ACC112 (cell line): ENCODE data around the gene CLCN7.
A peak's percentile ranks its signal among the peaks of the same experiment; 100 is the strongest.

Experiments used
- H2AFZ ChIP-seq: fragments of 200-600 bp; sonication (generic); one replicate; pipeline ENCODE4 v1.6.0; 2017; ENCODE audit warnings: antibody characterized with exemption, low read length; ENCODE audit not compliant: unreplicated experiment
- H3K27ac ChIP-seq: fragments of 200-600 bp; sonication (generic); 2 replicates; pipeline ENCODE4 v1.5.1; 2014; ENCODE audit warnings: low read depth, mild to moderate bottlenecking, antibody characterized with exemption, low read length, moderate library complexity
- H3K27me3 ChIP-seq: fragments of 200-600 bp; sonication (generic); 2 replicates; pipeline ENCODE4 v1.6.1; 2014; ENCODE audit warnings: mild to moderate bottlenecking, antibody characterized with exemption, low read length, moderate library complexity, mixed read lengths; ENCODE audit not compliant: insufficient read depth
- H3K36me3 ChIP-seq: fragments of 200-600 bp; sonication (generic); 2 replicates; pipeline ENCODE4 v1.6.1; 2016; ENCODE audit warnings: mild to moderate bottlenecking, antibody characterized with exemption, low read length, moderate library complexity, mixed read lengths; ENCODE audit not compliant: insufficient read depth
- H3K4me1 ChIP-seq: fragments of 200-600 bp; sonication (generic); one replicate; pipeline ENCODE4 v1.6.1; 2016; ENCODE audit warnings: low read length, mixed read lengths; ENCODE audit not compliant: insufficient read depth, unreplicated experiment, control insufficient read depth
- H3K4me3 ChIP-seq: fragments of 200-600 bp; sonication (generic); 2 replicates; pipeline ENCODE4 v1.5.1; 2014; ENCODE audit warnings: mild to moderate bottlenecking, low read depth, low read length
- H3K79me2 ChIP-seq: fragments of 200-600 bp; sonication (generic); one replicate; pipeline ENCODE4 v1.6.0; 2016; ENCODE audit warnings: low read length; ENCODE audit not compliant: control insufficient read depth, unreplicated experiment, insufficient read depth

Gene CLCN7, protein sequence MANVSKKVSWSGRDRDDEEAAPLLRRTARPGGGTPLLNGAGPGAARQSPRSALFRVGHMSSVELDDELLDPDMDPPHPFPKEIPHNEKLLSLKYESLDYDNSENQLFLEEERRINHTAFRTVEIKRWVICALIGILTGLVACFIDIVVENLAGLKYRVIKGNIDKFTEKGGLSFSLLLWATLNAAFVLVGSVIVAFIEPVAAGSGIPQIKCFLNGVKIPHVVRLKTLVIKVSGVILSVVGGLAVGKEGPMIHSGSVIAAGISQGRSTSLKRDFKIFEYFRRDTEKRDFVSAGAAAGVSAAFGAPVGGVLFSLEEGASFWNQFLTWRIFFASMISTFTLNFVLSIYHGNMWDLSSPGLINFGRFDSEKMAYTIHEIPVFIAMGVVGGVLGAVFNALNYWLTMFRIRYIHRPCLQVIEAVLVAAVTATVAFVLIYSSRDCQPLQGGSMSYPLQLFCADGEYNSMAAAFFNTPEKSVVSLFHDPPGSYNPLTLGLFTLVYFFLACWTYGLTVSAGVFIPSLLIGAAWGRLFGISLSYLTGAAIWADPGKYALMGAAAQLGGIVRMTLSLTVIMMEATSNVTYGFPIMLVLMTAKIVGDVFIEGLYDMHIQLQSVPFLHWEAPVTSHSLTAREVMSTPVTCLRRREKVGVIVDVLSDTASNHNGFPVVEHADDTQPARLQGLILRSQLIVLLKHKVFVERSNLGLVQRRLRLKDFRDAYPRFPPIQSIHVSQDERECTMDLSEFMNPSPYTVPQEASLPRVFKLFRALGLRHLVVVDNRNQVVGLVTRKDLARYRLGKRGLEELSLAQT

DNA sequence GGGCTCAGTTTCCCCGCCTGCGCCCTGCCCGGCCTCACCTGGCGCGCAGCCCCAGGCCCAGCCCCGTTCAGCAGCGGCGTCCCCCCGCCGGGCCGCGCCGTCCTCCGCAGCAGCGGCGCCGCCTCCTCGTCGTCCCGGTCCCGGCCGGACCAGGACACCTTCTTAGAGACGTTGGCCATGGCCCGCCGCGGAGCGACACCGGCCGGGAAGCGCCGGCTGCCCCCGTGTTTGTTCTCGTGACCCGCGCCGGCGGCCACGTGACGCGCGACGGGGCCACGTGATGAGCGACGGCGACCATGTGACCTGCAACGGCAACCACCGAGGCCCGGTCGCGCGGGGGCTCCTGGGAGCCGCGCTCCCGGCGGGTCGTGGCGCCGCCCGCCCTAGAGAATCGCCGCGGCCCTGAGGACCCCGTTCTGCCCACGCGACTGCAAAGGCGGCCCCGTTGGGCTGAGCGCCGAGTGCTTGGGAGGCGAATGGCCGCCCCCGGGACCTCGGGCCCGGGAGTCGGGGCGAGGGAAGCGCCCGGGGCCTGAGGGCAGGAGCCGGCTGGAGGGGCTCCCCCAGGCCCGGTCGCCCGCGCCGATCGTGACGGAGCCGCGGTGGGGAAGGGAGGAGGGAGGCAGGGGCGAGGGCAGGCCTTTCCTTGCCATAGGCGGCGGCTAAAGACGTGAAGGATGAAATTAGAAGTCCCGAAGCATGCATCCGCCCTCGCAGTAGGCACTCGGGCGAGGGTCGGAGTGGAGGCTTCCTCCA, at the start of gene CLCN7:
CLCN7 (minus strand) TSS at position 233 of the 756 bp plus-strand sequence; CDS start at position 179, 54 bp downstream.
- Histone ChIP-seq H3K27me3 (no peaks in the 10 kb centered on the region), H2AFZ (peak within 1 kb of the TSS; percentile 98), H3K27ac (peak within 1 kb of the TSS; percentile 79), H3K36me3 (no peaks in the 10 kb centered on the region), H3K4me1 (peaks cover 23% of the 10 kb centered on the region), H3K4me3 (peak within 1 kb of the TSS; percentile 90), H3K79me2 (peaks cover 54% of the 10 kb centered on the region)

DNA sequence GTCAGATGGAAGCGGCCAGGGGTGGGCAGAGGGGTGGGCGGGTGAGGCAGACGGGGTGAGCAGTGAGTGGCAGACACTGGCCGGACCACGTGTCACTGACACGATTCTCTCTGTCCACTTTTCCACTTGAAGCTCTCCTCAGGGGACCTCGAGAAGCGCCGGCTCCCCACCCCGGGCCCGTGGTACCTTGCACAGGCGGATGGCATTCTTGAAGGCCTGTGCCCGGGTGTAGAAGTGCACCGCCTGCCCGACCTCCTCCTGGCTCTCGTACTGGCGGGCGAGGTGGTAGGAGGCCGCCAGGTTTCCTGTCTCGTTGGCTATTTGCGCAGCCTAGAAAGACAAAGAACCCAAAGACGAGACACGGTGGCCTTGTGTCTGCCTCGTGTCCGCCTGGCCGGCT, 49.5 kb upstream of the CLCN7 start:
- Histone ChIP-seq H3K4me3 (no peak overlapping the region), H3K27me3 (no peaks in the 10 kb centered on the region), H3K27ac (no peak overlapping the region), H3K79me2 (no peaks in the 10 kb centered on the region), H3K4me1 (no peaks in the 10 kb centered on the region), H2AFZ (no peak overlapping the region), H3K36me3 (no peaks in the 10 kb centered on the region)

DNA sequence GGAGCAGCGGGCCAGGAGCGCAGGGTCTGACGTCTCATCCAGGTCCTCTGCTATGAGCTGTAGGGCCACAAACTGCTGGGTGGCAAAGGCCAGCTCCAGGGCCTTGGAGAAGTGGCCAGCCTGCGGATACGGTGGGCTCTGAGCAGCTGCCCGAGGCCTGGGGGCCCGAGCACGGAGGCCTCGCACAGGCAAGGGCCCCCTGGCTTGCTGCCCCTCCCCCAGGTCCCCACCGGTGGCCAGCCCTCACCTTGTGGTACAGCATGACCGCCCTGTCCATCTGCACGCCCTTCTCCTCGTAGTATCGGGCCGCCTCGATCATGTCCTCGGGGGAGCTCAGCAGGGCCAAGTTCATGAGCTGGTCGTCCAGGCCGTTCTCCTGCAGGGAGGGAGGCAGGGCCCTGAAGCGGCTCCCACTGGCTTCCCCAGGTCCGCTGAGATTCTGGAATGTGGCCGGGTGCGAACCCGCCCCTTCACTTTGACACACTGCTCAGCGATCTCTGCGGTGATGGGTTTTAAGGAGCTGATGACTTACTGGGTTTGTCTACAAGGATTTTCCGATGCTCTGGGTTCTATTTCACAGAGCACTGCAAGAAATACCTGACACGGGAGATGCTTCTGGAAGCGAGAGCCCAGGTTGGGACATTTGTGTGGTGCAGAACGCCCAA, 48.9 kb upstream of the CLCN7 start:
- Histone ChIP-seq H3K27ac (no peak overlapping the region), H3K79me2 (no peaks in the 10 kb centered on the region), H2AFZ (no peak overlapping the region), H3K27me3 (no peaks in the 10 kb centered on the region), H3K36me3 (no peaks in the 10 kb centered on the region), H3K4me1 (no peaks in the 10 kb centered on the region), H3K4me3 (no peak overlapping the region)

DNA sequence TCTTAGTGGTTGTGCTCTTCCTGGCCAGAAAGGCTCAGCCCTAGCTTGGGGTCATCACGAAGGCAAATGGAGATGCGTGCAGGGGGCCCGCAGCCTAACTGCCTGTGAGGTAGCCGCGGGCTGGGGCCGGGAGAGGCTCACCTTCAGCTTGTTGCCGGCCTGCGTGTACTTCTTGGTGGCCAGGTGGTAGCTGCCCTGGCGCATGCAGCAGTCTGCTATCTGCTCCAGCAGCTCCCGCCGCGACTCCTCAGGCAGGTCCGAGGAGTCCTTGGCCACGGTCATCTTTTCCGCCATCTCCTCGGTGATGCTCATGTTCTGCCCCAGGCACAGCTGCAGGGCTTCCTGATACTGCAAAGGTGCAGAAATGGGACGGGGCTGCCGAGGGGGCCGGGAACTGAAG, 45.6 kb upstream of the CLCN7 start:
- no peak overlapping the region for H3K27ac ChIP-seq
- no peaks in the 10 kb centered on the region for H3K27me3 ChIP-seq
- H2AFZ ChIP-seq, result no peak overlapping the region
- H3K36me3 ChIP-seq, result no peaks in the 10 kb centered on the region
- no peaks in the 10 kb centered on the region for H3K4me1 ChIP-seq
- H3K79me2 ChIP-seq, result no peaks in the 10 kb centered on the region
- H3K4me3 ChIP-seq, result no peak overlapping the region

DNA sequence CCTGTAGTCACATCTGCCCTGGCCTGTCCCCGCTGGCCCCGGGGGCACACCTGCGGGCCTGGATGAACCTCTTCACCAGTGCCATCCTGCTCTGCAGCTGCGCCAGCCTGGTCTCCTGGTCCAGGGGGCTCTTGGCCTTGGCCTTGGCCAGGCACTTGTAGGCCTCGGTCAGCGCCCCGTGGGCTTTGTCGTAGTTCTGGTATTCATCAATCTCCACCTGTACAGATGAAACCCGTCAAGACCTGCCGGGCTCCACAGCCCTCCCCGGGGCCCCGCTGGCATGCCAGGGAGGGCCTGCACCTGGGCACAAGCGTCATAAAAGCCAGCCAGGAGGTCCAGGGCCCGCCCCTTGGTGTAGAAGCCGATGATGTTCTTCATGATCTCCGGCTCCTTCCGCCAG, 45.0 kb upstream of the CLCN7 start:
- Histone ChIP-seq H3K79me2 (no peaks in the 10 kb centered on the region), H3K27ac (no peak overlapping the region), H3K27me3 (no peaks in the 10 kb centered on the region), H2AFZ (no peak overlapping the region), H3K4me3 (no peak overlapping the region), H3K36me3 (no peaks in the 10 kb centered on the region), H3K4me1 (no peaks in the 10 kb centered on the region)

DNA sequence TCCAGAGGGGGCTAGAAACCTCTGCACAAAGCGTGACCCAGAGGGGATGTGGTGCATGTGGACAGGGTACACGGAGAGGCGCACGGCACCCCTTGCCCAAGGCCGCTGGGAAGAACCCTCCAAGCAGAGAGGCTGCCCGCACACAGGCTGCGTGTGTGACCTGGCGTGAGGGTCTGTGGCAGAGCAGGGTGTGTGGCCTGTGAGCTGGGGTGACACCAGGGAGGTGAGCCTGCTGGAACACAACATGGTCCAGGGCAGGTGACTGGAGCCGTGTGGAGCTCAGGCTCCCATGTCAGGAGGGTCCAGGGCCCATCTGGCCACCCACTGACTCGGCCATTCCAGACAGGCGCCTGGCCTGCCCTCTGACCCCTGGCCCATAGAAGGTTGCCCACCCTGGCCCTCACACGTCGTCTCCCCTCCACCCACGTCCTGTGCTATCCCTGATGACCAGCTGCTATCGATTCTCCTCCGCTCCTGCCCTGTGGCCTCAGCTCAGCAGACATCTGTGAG, 43.9 kb upstream of the CLCN7 start:
- no peak overlapping the region for H3K4me3 ChIP-seq
- H3K4me1 ChIP-seq, result no peaks in the 10 kb centered on the region
- 0 out of 2 replicates have a peak, but pooled peaks cover 3% of the 10 kb centered on the region for H3K36me3 ChIP-seq
- H3K27me3 ChIP-seq, result no peaks in the 10 kb centered on the region
- H3K27ac ChIP-seq, result no peak overlapping the region
- no peaks in the 10 kb centered on the region for H3K79me2 ChIP-seq
- H2AFZ ChIP-seq, result no peak overlapping the region

DNA sequence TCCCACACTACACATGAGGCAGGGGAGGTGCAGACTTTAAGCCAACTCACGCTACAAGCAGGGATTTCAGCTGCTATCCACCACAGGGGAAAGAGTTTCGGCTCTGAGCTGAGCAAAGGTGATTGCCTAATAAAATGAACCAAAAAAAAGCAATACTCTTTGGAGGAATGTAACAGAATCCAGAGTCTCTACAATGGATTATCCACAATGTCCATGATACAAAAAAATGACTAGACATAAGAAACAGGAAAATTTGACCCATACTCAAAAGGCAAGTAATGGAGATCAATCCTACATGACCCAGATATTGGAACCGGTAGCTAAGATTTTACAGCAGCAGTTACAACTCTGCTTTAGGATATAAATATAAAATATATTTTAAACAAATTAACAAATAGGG, 39.7 kb upstream of the CLCN7 start:
- Histone ChIP-seq H3K27me3 (no peaks in the 10 kb centered on the region), H2AFZ (no peak overlapping the region), H3K27ac (no peak overlapping the region), H3K36me3 (peaks cover 9% of the 10 kb centered on the region; the same call in 1 of the 2 replicates), H3K4me1 (no peaks in the 10 kb centered on the region), H3K79me2 (no peaks in the 10 kb centered on the region), H3K4me3 (no peak overlapping the region)

DNA sequence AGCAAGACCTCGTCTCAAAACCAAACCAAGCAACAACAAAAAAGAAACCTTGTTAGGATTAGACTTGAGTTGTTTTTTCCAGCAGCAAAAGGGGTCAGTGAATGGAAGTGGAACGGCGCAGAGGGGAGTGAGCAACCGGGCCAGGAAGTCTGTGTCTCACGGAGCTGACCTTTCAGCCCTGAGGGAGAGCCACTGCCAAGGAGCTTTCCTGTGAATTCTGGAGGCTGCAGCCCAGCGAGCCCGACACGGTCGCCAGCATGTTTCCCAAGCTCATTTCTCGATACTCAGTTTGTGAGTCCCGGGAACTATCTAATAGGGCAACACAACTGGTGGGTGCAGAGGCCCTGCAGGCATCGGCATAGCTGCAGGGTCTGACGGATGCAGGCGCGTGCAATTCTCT, 37.9 kb upstream of the CLCN7 start:
- H3K79me2 ChIP-seq, result no peaks in the 10 kb centered on the region
- no peak overlapping the region for H3K4me3 ChIP-seq
- H3K4me1 ChIP-seq, result no peaks in the 10 kb centered on the region
- H3K36me3 ChIP-seq, result peaks cover 9% of the 10 kb centered on the region; the same call in 1 of the 2 replicates
- H3K27me3 ChIP-seq, result no peaks in the 10 kb centered on the region
- no peak overlapping the region for H2AFZ ChIP-seq
- H3K27ac ChIP-seq, result no peak overlapping the region

DNA sequence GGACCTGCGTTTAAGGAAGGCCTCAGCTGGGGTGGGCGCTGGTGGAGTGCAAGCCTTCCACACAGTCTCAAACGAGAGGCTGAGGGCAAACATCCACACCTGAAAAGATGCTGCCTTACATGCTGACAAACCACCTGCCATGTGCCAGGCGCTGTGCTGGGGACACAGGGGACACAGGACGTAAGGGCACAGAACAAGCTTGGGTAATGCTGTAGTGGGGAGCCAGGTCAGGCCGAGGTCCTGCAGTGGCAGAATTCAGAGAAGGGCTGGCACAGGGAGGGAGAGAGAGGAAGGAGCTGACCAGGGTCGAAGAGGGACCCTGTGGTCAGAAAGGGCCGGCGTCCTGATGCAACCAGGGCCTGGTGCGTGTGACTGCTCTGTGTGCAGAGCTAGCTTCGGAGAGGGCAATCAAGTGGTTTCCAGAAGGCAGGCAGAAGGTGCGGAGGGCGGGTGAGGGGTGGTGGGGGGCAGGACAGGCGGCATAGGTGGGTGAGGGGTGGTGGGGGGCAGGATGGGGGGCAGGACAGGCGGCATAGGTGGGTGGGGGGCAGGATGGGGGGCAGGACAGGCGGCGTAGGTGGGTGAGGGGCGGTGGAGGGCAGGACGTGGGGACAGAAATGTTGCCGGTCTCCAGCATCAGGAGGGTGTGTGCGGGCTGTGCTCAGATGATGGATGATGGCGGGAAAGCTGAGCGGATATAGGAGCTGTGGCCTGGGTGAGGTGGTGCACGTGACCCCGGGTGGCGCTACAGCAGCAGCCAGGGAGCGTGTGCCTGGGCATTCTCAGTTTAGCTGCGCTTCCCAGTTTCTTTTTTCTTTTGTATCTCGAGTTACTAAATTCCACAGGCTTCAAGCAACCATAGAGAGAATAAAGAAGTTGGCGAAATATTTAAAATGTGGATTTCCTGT, 37.1 kb upstream of the CLCN7 start:
- no peak overlapping the region for H2AFZ ChIP-seq
- H3K27me3 ChIP-seq, result no peaks in the 10 kb centered on the region
- no peak overlapping the region for H3K4me3 ChIP-seq
- H3K36me3 ChIP-seq, result peaks cover 9% of the 10 kb centered on the region; the same call in 1 of the 2 replicates
- H3K27ac ChIP-seq, result no peak overlapping the region
- H3K79me2 ChIP-seq, result no peaks in the 10 kb centered on the region
- H3K4me1 ChIP-seq, result no peaks in the 10 kb centered on the region
